T-helper 1 cell treated with Interleukin-12 subunit alpha and Interleukin-12 subunit beta and Interleukin-4 antibody, amounts not matched to agents 30 ng/mL and 1 ng/mL, for 36 hours (primary cell): Measurements from ENCODE around the gene NME5. TPM values are rescaled to one million over a fixed set of nuclear protein-coding genes. Genes with fewer than 3 reads are reported as not detected.
"Not testable (repeated sequence)": the region's sequence is repeated elsewhere in the genome, so short reads cannot be mapped to it uniquely, and the experiment has no call there.

Source experiments
- intact Hi-C: fragments of 100-400 bp; cut with micrococcal nuclease; formaldehyde crosslinking; loops from one replicate; pipeline ENCODE4 v1.15.1; 2024
- total RNA-seq: library from RNA; stranded (reverse); gene quantifications from 2 replicates; pipeline ENCODE4 v1.2.3, GENCODE V29; 2022

The NME5 gene
- total RNA-seq, 1 donor from 2014 or later = not detected

DNA sequence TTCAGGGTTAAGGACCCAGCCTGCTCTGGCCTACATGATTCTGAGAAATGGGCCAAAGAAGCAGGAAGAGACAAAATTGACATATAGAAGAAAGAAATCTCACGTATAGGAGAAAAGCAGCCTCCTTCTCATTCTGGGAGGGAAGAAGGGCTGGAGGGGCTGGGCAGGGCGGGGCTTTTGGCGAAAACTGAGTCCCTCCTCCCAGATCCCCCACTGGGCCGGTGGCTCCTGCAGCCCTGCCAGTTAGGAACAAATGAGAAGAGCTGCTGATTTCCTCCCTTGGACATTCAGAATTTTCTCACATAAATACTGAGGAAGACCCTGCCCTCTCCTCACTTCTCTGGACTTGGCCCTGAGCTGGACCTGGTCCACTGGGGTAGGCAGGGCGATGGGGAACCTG is 55.5 kb downstream of the NME5 start, which contains the start of gene WNT8A:
TSS of gene WNT8A (plus strand) at position 332 of the 400 bp plus-strand sequence. CDS start 95 bp downstream, outside the sequence.
- intact Hi-C loops = no loop called here

DNA sequence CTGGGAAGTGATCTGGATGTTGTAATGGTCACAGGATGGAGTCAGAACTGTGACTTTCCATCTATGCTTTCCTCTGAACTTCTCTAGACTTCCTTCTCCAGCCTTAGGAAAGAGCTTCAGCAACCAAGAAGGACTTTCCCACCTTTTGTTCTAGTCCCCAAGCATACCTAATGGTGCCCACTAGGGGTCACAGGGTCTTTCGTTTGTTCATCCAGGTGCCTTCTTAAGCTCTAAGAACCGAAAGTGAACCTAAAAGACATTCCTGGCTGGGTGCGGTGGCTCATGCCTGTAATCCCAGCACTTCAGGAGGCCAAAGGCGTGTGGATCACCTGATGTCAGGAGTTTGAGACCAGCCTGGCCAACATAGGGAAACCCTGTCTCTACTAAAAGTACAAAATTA is 57.2 kb downstream of the NME5 start:
- intact Hi-C loops = no loop called here

DNA sequence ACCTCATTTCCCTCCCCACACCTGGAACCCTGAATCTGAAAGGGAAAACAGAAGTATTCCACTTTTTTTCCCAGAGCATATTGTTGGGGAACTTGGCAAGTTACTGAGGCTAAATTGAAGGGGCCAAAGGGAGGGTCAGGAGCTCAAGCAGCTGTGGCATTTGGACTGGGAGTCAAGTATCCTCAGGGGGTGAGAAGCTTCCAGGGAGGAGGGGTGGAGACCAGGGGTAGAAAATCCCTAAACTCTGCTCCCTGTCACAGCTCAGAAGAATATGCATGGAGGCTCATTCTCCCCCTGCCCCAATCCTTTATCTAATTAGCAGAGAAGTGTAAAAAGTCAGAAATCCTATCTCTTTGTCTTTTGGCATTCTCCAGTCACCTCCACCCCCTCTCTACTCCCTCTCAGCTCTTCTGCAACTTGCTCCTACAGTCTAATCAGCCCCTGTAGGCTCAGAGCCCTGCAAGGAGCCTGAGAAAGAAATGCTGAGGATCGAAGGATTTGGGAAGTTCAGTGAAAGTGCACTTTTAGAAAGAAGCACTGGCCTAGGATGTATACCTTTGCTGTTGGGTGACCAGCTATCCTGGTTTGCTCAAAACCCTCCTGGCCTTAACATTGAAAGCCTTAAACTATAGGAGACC is 61.1 kb downstream of the NME5 start:
- intact Hi-C loops = no loop called here

DNA sequence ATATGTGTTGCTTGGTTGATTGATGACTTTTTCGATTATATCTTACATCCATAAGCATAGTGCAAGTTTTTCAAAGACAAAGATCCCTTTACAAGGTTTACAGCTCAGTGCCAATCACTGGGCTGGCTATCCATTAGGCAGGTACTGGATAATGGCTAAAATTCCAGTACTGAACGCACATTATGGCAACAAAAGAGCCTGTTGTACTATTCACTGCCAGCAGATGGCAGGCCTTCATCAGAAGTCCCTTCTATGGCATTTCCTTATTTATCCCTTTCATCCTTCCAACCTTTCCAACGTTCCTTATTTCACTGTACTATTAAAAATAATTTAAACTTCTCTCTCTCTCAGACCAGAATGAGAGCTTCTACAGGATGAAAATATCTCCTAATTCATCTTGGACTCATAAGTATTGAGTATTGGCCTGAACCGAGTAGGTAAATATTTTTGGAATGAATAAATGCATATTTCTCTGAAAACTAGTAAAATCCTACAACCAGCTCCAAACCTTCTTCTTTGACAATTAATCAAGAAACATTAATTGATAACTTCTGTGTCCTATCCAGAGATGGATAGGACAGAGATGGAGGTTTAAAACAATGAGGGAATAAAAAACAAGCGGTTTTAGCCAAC is 62.0 kb downstream of the NME5 start:
- intact Hi-C loops = loop anchor here (1.0 to 2.0 kb wide), 3 partner anchors 40 to 101 kb away; partner anchors contain the start of gene BRD8

DNA sequence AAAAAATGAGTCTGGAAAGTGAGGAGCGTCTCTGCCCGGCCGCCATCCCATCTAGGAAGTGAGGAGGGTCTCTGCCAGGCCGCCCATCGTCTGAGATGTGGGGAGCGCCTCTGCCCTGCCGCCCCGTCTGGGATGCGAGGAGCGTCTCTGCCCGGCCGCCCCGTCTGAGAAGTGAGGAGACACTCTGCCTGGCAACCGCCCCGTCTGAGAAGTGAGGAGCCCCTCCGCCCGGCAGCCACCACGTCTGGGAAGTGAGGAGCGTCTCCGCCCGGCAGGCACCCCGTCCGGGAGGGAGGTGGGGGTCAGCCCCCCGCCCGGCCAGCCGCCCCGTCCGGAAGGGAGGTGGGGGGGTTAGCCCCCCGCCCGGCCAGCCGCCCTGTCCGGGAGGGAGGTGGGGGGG is 69.2 kb downstream of the NME5 start:
- intact Hi-C loops = not testable (repeated sequence)

DNA sequence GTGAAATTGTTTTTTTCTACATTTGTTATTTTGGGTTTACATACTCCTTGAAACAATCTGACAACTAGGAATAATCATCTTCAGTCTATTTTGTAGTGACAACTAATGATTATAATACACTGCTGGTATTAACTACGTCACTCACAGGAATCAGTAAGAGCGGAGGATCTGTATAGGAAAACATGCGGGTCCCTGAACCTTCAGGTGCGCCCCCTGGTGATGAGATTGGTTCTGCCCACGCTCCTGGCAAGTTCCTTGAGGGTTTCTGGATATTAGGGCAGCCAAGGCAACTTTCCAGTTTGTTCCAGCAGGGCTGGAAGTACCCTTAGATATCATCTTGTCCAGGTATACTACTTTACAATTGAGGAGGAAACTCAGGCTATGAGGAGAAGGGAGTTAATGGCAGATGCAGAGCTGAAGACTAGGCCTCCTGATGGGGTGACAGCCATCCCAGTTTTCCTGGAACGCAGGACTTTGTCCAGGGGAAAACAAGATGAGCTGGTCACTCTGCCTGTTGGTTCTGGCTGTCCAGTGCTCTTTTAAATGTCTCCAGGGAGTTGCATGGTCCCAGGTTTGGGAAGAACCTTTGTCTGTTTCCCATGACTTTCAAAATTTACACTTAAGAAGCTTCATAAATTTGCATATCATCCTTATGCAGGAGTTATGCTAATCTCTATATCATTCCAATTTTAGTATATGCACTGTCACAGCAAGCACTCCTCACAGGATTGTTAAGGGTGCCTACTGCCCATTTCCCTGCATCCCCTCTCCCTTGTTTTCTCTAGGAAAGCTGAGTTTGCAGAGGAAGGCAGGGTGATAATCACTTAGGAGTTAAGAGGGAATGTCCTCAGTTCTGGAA is 70.3 kb downstream of the NME5 start:
- intact Hi-C loops = loop anchor here (1.0 kb wide), 3 partner anchors 33 to 440 kb away; no protein-coding TSS in a partner anchor

DNA sequence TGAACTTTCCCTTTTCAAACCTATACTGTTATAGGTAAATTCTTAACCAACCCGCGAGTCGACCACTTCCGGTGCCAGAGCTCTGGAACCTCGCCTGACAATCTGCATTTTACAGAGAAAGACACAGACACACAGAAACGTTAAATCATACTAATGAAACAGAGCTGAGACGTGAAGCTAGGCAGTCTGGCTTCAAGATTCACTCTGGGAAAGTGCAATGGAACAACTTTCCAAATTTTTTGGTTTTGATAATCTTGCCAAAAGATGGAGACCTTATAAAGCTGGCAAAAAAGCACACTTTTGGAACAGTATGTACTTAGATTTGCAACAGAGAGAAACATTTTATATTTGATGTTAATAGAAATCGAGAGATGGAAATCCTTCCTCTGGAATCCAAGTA is 71.3 kb downstream of the NME5 start:
- intact Hi-C loops = loop anchor here (1.0 kb wide), 3 partner anchors 32 to 439 kb away; no protein-coding TSS in a partner anchor

Other genes starting within 250 kb of the NME5 start
- gene PKD2L2, start 250.0 kb downstream of the NME5 start, total RNA-seq = not detected in 2 replicates
- 31.2 and 35.4 TPM in 2 replicates for gene FAM13B, start 106.3 kb downstream of the NME5 start, total RNA-seq
- not detected in 2 replicates for gene WNT8A, start 55.4 kb downstream of the NME5 start, total RNA-seq
- gene BRD8, start 39.2 kb upstream of the NME5 start, total RNA-seq = 53.6 and 62.5 TPM in 2 replicates
- gene KIF20A, start 39.7 kb upstream of the NME5 start, total RNA-seq = 30.2 and 33.3 TPM in 2 replicates
- gene CDC23, start 73.9 kb upstream of the NME5 start, total RNA-seq = 34.3 and 40.7 TPM in 2 replicates
- 0.10 and 0.17 TPM in 2 replicates for gene GFRA3, start 135.2 kb upstream of the NME5 start, total RNA-seq
- 7.5 and 9.1 TPM in 2 replicates for gene CDC25C, start 192.4 kb upstream of the NME5 start, total RNA-seq
- 23.6 and 23.9 TPM in 2 replicates for gene FAM53C, start 198.8 kb upstream of the NME5 start, total RNA-seq
- 63.9 and 68.5 TPM in 2 replicates for gene KDM3B, start 213.3 kb upstream of the NME5 start, total RNA-seq